Fibroblast of mammary gland (primary cell): ENCODE measurements around the gene CORO6.

Experiments used
- DNase-seq: peaks from one replicate; pipeline ENCODE4 v3.0.0-alpha.2; 2010; ENCODE audit warnings: low read depth
- H3K4me3 ChIP-seq: 2 replicates; pipeline ENCODE4 v1.5.1; 2011; ENCODE audit warnings: low read depth, mild to moderate bottlenecking, low read length, moderate library complexity; ENCODE audit not compliant: control insufficient read depth
- TF ChIP-seq, protein P1 (sequence below): conservative IDR thresholded peaks from 2 replicates; pipeline ENCODE4 v1.5.1; 2011; ENCODE audit warnings: low read depth, low read length, inconsistent platforms; ENCODE audit not compliant: control insufficient read depth, insufficient read depth

Gene CORO6

GRCh38 chr17:29615492-29616299 is 7.0 kb downstream of the CORO6 start:
- TF ChIP-seq, protein P1, sequence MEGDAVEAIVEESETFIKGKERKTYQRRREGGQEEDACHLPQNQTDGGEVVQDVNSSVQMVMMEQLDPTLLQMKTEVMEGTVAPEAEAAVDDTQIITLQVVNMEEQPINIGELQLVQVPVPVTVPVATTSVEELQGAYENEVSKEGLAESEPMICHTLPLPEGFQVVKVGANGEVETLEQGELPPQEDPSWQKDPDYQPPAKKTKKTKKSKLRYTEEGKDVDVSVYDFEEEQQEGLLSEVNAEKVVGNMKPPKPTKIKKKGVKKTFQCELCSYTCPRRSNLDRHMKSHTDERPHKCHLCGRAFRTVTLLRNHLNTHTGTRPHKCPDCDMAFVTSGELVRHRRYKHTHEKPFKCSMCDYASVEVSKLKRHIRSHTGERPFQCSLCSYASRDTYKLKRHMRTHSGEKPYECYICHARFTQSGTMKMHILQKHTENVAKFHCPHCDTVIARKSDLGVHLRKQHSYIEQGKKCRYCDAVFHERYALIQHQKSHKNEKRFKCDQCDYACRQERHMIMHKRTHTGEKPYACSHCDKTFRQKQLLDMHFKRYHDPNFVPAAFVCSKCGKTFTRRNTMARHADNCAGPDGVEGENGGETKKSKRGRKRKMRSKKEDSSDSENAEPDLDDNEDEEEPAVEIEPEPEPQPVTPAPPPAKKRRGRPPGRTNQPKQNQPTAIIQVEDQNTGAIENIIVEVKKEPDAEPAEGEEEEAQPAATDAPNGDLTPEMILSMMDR: no peak
- H3K4me3 ChIP-seq: peak overlapping the region; percentile 27
- DNase-seq: peak; percentile 80

GRCh38 chr17:29615048-29615385 is 7.7 kb downstream of the CORO6 start:
- peak overlapping the region; percentile 9 for H3K4me3 ChIP-seq
- TF ChIP-seq, protein P1: no peak
- peak; percentile 15 for DNase-seq

DNA sequence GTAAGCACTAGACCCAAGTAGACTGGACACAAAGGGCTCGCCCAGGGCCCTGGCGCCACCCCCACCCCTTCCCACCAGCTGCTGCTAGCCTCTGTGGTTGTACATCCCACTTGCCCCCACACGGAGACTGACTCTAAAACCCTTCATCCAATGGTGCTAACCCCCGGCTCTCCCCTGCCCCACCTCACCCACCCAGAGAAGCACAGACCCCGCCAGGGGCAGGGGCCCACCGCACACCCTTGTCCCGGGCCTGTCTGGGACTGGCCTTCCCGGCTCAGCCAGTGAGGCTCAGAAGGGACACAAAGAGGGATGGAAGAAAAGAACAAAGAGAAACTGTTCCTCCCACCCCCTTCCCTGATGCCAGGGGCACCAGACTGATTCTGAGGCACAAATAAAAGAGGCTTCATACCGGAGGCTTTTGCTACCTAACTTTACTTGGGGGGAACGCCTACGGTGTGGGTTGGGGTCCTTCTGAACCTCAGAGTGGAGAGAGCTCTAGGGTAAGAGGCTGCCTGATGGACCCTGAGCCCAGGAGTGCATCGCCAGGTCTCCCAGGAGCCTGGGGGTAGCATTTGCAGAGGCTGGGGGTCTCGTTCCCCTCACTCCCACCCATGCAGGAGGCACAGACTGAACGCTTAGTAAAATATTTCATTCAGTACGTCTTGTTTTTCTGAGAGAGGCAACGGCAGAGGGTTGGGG is 8.2 kb downstream of the CORO6 start:
- no peak overlapping the region for H3K4me3 ChIP-seq
- no peak for DNase-seq
- TF ChIP-seq, protein P1: no peak

DNA sequence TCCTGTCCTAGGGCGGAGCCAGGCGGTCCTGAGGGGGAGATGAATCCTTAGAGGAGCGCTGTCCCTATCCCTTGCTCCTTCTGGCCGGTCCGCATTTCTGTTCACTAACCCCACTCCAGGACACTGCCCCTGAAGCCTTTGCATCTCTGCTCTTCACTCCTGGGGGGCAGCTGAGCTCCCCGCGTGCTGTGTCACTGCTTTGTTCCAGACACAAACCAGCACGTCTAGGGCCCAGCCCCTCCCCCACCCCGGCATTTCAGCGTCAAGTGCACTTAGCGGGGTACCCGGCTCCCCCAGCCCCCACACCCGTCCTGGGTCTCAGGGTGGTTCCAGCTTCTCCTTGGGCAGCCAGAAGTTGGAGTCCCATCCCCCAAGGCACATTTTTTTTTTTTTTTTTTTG is 8.9 kb downstream of the CORO6 start:
- DNase-seq: no peak
- TF ChIP-seq, protein P1: no peak
- peak overlapping the region; percentile 17 for H3K4me3 ChIP-seq

DNA sequence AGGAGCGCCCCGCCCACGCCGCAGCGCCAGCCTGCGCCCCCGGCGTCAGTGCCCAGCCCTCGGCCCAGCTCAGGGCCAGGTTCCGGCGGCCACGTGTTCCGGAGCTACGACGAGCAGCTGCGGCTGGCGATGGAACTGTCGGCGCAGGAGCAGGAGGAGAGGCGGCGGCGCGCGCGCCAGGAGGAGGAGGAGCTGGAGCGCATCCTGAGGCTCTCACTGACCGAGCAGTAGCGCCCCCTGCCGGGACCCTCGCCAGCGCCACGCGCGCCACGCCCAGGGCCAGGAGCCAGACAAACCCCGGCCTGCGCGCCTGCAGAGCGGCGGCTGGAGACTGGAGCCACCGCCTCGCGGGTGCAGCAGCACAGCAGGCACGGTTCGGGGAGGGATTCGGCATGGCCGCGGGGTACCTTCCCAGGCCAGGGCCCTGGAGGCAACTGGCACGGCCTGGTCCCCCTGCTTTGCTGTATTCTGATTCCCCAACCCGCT is 9.3 kb downstream of the CORO6 start:
- TF ChIP-seq, protein P1: peak; percentile 49
- DNase-seq: peak; percentile 86
- peak overlapping the region; percentile 17 for H3K4me3 ChIP-seq

DNA sequence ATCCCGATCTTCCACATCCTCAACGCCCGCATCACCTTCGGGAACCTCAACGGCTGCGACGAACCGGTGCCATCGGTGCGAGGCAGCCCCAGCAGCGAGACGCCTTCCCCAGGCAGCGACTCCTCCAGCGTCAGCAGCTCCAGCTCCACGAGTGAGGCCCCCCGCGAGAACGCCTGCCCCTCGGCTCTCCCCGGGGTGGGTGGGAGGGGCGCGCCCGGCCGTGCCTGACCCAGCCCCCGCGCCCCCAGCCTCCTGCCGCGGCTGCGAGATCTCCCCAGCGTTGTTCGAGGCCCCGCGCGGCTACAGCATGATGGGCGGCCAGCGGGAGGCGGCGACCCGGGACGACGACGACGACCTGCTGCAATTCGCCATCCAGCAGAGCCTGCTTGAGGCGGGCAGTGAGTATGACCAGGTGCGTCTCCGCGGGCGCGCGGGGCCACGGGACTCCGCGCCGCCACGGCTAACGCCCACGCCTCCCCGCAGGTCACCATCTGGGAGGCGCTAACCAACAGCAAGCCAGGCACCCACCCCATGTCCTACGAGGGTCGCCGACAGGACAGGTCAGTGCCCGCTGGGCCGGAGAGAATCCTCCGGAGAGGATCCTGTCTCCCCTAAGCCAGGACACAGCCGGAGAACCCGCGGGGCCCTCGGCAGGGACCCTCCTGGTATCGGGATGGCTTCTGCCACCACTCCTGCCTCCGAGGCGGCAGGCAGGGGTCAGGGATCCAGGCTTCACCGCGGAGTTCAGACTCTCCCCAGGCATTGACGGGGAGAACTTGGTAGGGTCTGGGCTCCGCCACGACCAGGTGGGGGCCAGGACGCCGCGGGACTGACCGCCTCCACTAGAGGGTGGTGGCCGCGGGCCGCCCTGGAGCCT is 10.1 kb downstream of the CORO6 start:
- no peak overlapping the region for H3K4me3 ChIP-seq
- TF ChIP-seq, protein P1: no peak
- DNase-seq: no peak
